ENCODE results near the gene PSTPIP1.

The PSTPIP1 gene

GRCh38 chr15:77046704-77047412, 51.9 kb downstream of the PSTPIP1 start:
- no peak for DNase-seq

- DNase-seq, result peak; percentile 60
These were observed 53.4 kb downstream of the PSTPIP1 start for GRCh38 chr15:77048135-77048876.

- no peak for DNase-seq
These were observed 57.6 kb downstream of the PSTPIP1 start for GRCh38 chr15:77052556-77052955.

- no peak for DNase-seq
These were observed 58.8 kb downstream of the PSTPIP1 start for GRCh38 chr15:77053709-77054108.

GRCh38 chr15:77057072-77057471, 62.1 kb downstream of the PSTPIP1 start:
- no peak for DNase-seq

GRCh38 chr15:77057685-77058084, 62.8 kb downstream of the PSTPIP1 start:
- peak; percentile 34 for DNase-seq

GRCh38 chr15:77058468-77058867, 63.5 kb downstream of the PSTPIP1 start:
- no peak for DNase-seq

GRCh38 chr15:77059786-77060361, 64.9 kb downstream of the PSTPIP1 start:
- peak; percentile 45 for DNase-seq

GRCh38 chr15:77060546-77060945, 65.6 kb downstream of the PSTPIP1 start:
- DNase-seq, result peak; percentile 53

GRCh38 chr15:77063249-77063648, 68.3 kb downstream of the PSTPIP1 start:
- DNase-seq, result no peak

- DNase-seq, result no peak
These were observed 69.1 kb downstream of the PSTPIP1 start for GRCh38 chr15:77064063-77064462.

- peak; percentile 44 for DNase-seq
These were observed 69.8 kb downstream of the PSTPIP1 start for GRCh38 chr15:77064539-77065308.

GRCh38 chr15:77066971-77067690, 72.2 kb downstream of the PSTPIP1 start:
- DNase-seq, result peak; percentile 38

- no peak for DNase-seq
These were observed 72.9 kb downstream of the PSTPIP1 start for GRCh38 chr15:77067691-77068367.

GRCh38 chr15:77068633-77069032, 73.7 kb downstream of the PSTPIP1 start:
- no peak for DNase-seq

GRCh38 chr15:77069521-77070121, 74.7 kb downstream of the PSTPIP1 start:
- no peak for DNase-seq

GRCh38 chr15:77070180-77070494, 75.2 kb downstream of the PSTPIP1 start:
- no peak for DNase-seq

- peak; percentile 93 for DNase-seq
These were observed 75.8 kb downstream of the PSTPIP1 start, which contains the start of gene TSPAN3 for GRCh38 chr15:77070495-77071304. TSPAN3 (minus strand) TSS chr15:77071109; CDS start chr15:77070954, 155 bp downstream.

- no peak for DNase-seq
These were observed 76.6 kb downstream of the PSTPIP1 start for GRCh38 chr15:77071305-77072223.

Measured in fibroblast of skin of right biceps (primary cell).